HEK293 (cell line): ENCODE results near the gene KRTAP10-12.
A peak's percentile ranks its signal among the peaks of the same experiment; 100 is the strongest.

Source experiments
- CTCF ChIA-PET: fragments of 350-600 bp; formaldehyde crosslinking; extraction: SDS; loops from one replicate; lab custom pipeline; 2021; ENCODE audit warnings: antibody characterized with exemption; lab: Yijun Ruan, JAX
- POLR2A ChIA-PET: fragments of 300-600 bp; formaldehyde crosslinking; extraction: SDS; loops from one replicate; lab custom pipeline; 2020; ENCODE audit warnings: antibody characterized with exemption, inconsistent platforms; lab: Yijun Ruan, JAX
- H3K27ac ChIP-seq: fragments of 200-500 bp; sonication (Bioruptor generic); 2 replicates; pipeline ENCODE4 v1.5.1; 2014; ENCODE audit warnings: low read depth, low read length, control low read depth, inconsistent platforms; ENCODE audit errors: extremely low read depth
- H3K36me3 ChIP-seq, 2 experiments: fragments of 200-500 bp in 1 of 2; sonication (Bioruptor generic) in 1 of 2; 1 replicate in 1 of 2; 2 replicates in 1 of 2; pipeline ENCODE4 v1.5.1; 2014 to 2017; ENCODE audit warnings: inconsistent platforms in 2 of 2, low read length in 2 of 2; ENCODE audit not compliant: control insufficient read depth in 2 of 2, insufficient read depth in 1 of 2
- H3K4me1 ChIP-seq: fragments of 200-500 bp; sonication (Bioruptor generic); 2 replicates; pipeline ENCODE4 v1.5.1; 2014; ENCODE audit warnings: mild to moderate bottlenecking, low read length, inconsistent platforms; ENCODE audit not compliant: control insufficient read depth, insufficient read depth
- H3K4me3 ChIP-seq: 2 replicates; pipeline ENCODE4 v1.5.1; 2011; ENCODE audit warnings: low read depth, mild to moderate bottlenecking, control low read depth, low read length, moderate library complexity
- H3K9me3 ChIP-seq: fragments of 200-500 bp; sonication (Bioruptor generic); 2 replicates; pipeline ENCODE4 v1.5.1; 2014; ENCODE audit warnings: low read depth, low read length, inconsistent platforms; ENCODE audit not compliant: control insufficient read depth, insufficient read depth
- EGR2 ChIP-seq: fragments of 450-650 bp; formaldehyde crosslinking; IDR thresholded peaks from 2 replicates; pipeline ENCODE4 v1.5.1; 2016; ENCODE audit warnings: low read depth, missing biosample characterization, missing genetic modification characterization
- INSM2 ChIP-seq: fragments of 450-650 bp; formaldehyde crosslinking; IDR thresholded peaks from 2 replicates; pipeline ENCODE4 v1.5.1; 2016; ENCODE audit warnings: missing biosample characterization, missing genetic modification characterization
- KLF1 ChIP-seq: fragments of 450-650 bp; formaldehyde crosslinking; IDR thresholded peaks from 2 replicates; pipeline ENCODE4 v1.5.1; 2016; ENCODE audit warnings: missing biosample characterization, missing genetic modification characterization
- REST ChIP-seq: fragments of 450-650 bp; formaldehyde crosslinking; IDR thresholded peaks from 2 replicates; pipeline ENCODE4 v1.5.1; 2016; ENCODE audit warnings: missing biosample characterization, missing genetic modification characterization
- SCRT2 ChIP-seq: fragments of 450-650 bp; formaldehyde crosslinking; IDR thresholded peaks from 2 replicates; pipeline ENCODE4 v1.5.1; 2016; ENCODE audit warnings: missing biosample characterization, missing genetic modification characterization
- SETDB1 ChIP-seq: IDR thresholded peaks from one replicate; pipeline ENCODE4 v1.6.1; 2017; ENCODE audit warnings: mild to moderate bottlenecking, low read length, moderate library complexity, mixed read lengths; ENCODE audit not compliant: insufficient read length
- SP2 ChIP-seq: fragments of 450-650 bp; formaldehyde crosslinking; IDR thresholded peaks from 2 replicates; pipeline ENCODE4 v1.5.1; 2016; ENCODE audit warnings: missing biosample characterization, missing genetic modification characterization
- TSHZ1 ChIP-seq: fragments of 450-650 bp; formaldehyde crosslinking; IDR thresholded peaks from 2 replicates; pipeline ENCODE4 v1.5.1; 2016; ENCODE audit warnings: missing biosample characterization, missing genetic modification characterization, borderline replicate concordance
- ZBTB8A ChIP-seq: fragments of 450-650 bp; formaldehyde crosslinking; IDR thresholded peaks from 2 replicates; pipeline ENCODE4 v1.5.1; 2016; ENCODE audit warnings: missing biosample characterization, missing genetic modification characterization
- ZNF155 ChIP-seq: fragments of 450-650 bp; formaldehyde crosslinking; IDR thresholded peaks from 2 replicates; pipeline ENCODE4 v1.5.1; 2016; ENCODE audit warnings: missing biosample characterization, missing genetic modification characterization
- ZNF169 ChIP-seq: fragments of 450-650 bp; formaldehyde crosslinking; IDR thresholded peaks from 2 replicates; pipeline ENCODE4 v1.5.1; 2016; ENCODE audit warnings: missing biosample characterization, missing genetic modification characterization
- ZNF214 ChIP-seq: fragments of 450-650 bp; formaldehyde crosslinking; IDR thresholded peaks from 2 replicates; pipeline ENCODE4 v1.5.1; 2017; ENCODE audit warnings: missing biosample characterization, mild to moderate bottlenecking, missing genetic modification characterization, borderline replicate concordance
- ZNF221 ChIP-seq: fragments of 450-650 bp; formaldehyde crosslinking; IDR thresholded peaks from 2 replicates; pipeline ENCODE4 v1.5.1; 2017; ENCODE audit warnings: missing biosample characterization, missing genetic modification characterization, borderline replicate concordance
- ZNF248 ChIP-seq: fragments of 450-650 bp; formaldehyde crosslinking; IDR thresholded peaks from 2 replicates; pipeline ENCODE4 v1.5.1; 2017; ENCODE audit warnings: missing biosample characterization, missing genetic modification characterization
- ZNF391 ChIP-seq: fragments of 450-650 bp; formaldehyde crosslinking; IDR thresholded peaks from 2 replicates; pipeline ENCODE4 v1.5.1; 2016; ENCODE audit warnings: low read depth, missing biosample characterization, missing genetic modification characterization, borderline replicate concordance
- ZNF398 ChIP-seq: fragments of 450-650 bp; formaldehyde crosslinking; IDR thresholded peaks from 2 replicates; pipeline ENCODE4 v1.5.1; 2017; ENCODE audit warnings: missing biosample characterization, missing genetic modification characterization
- ZNF488 ChIP-seq: fragments of 450-650 bp; formaldehyde crosslinking; IDR thresholded peaks from 2 replicates; pipeline ENCODE4 v1.5.1; 2016; ENCODE audit warnings: missing biosample characterization, missing genetic modification characterization
- ZNF513 ChIP-seq: fragments of 450-650 bp; IDR thresholded peaks from 2 replicates; pipeline ENCODE4 v1.5.1; 2018; ENCODE audit warnings: missing biosample characterization, missing genetic modification characterization
- ZNF529 ChIP-seq: fragments of 450-650 bp; formaldehyde crosslinking; IDR thresholded peaks from 2 replicates; pipeline ENCODE4 v1.5.1; 2017; ENCODE audit warnings: missing genetic modification characterization, missing biosample characterization; ENCODE audit not compliant: insufficient replicate concordance
- ZNF626 ChIP-seq: fragments of 450-650 bp; sonication (Bioruptor Pico); formaldehyde crosslinking; IDR thresholded peaks from 2 replicates; pipeline ENCODE4 v1.5.1; 2018; ENCODE audit warnings: missing biosample characterization, missing genetic modification characterization, inconsistent platforms
- ZNF701 ChIP-seq: fragments of 450-650 bp; formaldehyde crosslinking; IDR thresholded peaks from 2 replicates; pipeline ENCODE4 v1.5.1; 2016; ENCODE audit warnings: missing biosample characterization, missing genetic modification characterization

KRTAP10-12 gene

GRCh38 chr21:44730951-44731579 is 34.1 kb downstream of the KRTAP10-12 start:
- POLR2A ChIA-PET, result no interaction called here
- TF ChIP-seq ZNF398 (tag by site-specific recombination), result no peak
- TF ChIP-seq TSHZ1 (tag by site-specific recombination), result no peak
- peak; percentile 24; the same call in 1 of the 2 replicates for TF ChIP-seq EGR2 (tag by site-specific recombination)
- peak; percentile 57 for TF ChIP-seq SETDB1
- TF ChIP-seq ZNF529 (tag by site-specific recombination), result no peak
- Histone ChIP-seq H3K9me3 (no peaks in the 10 kb centered on the region), H3K4me1 (no peaks in the 10 kb centered on the region), H3K4me3 (no peak overlapping the region), H3K27ac (no peak overlapping the region), H3K36me3 (no peaks in the 10 kb centered on the region)
- CTCF ChIA-PET, result no interaction called here

- ChIA-PET POLR2A (no interaction called here), CTCF (no interaction called here)
- Histone ChIP-seq H3K36me3 (no peaks in the 10 kb centered on the region), H3K4me1 (no peaks in the 10 kb centered on the region), H3K4me3 (no peak overlapping the region), H3K9me3 (no peaks in the 10 kb centered on the region), H3K27ac (no peak overlapping the region)
- TF ChIP-seq SP2 (tag by site-specific recombination) (no peak), ZNF513 (tag by site-specific recombination) (no peak), ZNF626 (tag by site-specific recombination) (no peak), ZNF701 (tag by site-specific recombination) (no peak), ZNF248 (tag by site-specific recombination) (no peak), REST (tag by site-specific recombination) (no peak), ZNF155 (tag by site-specific recombination) (no peak), ZNF214 (tag by site-specific recombination) (no peak), ZNF169 (tag by site-specific recombination) (no peak), ZNF221 (tag by site-specific recombination) (no peak), INSM2 (tag by site-specific recombination) (no peak), ZNF391 (no peak), SCRT2 (no peak), ZNF488 (tag by site-specific recombination) (no peak), ZBTB8A (tag by site-specific recombination) (no peak), KLF1 (no peak)
Observed at GRCh38 chr21:44732263-44732662, 35.3 kb downstream of the KRTAP10-12 start.
